NCI-H226 (cell line): Measurements from ENCODE around the gene CCNH.

Experiments used
- DNase-seq: peaks from one replicate; pipeline ENCODE4 v3.0.0-alpha.2; 2015

CCNH gene

DNA sequence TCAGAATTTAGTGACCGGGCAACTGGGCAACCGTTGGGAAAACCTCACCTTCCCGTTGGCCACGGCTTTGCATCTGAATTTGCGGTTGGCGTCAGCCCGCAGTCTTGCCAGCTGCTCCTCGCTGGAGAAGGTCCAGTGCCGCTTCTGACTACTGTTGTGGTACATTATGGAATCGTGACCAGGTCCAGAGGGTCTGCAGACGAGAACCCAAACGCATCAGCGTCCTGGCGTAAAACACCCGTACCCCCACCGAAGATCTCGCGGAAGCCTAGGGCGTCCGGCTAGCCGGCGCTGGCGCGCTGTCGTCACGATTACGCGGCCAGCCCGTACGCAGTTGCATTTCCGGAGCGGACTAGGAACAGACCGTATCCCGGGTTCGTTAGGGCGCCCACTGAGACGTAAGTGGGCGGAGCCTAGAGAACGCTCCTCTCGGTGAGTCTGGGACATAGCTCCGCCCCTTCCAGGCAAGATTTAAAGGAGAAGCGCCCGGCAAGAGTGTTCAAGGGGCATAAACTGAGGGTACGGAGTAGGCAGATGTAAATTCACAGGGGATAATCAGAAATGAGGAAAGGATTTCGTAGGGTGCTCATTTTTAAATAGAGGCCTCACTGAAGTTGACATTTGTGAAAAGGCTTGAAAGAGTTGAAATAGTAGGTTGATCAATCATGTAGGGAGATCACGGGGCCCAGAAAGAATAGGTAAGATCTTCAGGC is at the start of gene CCNH:
CCNH (minus strand) TSS at position 301 of the 713 bp plus-strand sequence; CDS start at position 165, 136 bp downstream.
- peak; percentile 98 for DNase-seq

DNA sequence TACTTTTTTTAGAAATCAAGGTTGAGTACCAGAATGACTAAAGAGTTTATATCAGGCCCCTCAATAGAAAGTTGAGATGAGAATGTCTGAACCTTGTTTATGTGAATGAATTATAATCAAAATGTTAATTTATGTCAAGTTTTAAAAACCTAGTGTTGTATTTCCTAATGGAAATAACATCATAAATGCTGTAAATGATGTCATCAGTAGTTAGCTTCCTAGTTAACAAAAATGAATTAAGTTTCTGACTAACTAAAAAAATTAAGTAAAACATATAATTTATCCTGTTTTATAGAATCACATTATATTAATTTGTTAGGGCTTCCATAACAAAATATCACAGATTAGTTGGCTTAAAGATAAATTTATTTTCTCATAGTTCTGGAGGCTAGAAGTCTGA is 45.0 kb upstream of the CCNH start:
- DNase-seq, result no peak

DNA sequence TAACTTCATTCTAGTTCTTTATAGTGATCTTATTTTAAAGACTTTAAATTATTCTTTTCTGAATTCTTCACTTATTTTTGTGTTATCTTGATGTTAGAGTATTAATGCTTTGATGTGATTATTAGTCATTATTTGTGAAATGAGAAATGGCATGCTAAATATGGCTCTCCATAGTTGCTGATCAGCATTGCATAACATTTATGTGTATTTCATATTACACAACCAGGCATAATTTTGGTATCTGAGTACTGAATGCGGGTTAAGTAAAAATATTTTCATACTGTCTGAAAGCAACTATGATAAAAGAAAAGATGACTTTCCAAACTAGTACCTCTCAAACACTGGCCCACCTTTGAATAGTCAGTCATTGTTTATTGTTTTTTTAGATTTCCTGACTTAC is 41.1 kb upstream of the CCNH start:
- no peak for DNase-seq

DNA sequence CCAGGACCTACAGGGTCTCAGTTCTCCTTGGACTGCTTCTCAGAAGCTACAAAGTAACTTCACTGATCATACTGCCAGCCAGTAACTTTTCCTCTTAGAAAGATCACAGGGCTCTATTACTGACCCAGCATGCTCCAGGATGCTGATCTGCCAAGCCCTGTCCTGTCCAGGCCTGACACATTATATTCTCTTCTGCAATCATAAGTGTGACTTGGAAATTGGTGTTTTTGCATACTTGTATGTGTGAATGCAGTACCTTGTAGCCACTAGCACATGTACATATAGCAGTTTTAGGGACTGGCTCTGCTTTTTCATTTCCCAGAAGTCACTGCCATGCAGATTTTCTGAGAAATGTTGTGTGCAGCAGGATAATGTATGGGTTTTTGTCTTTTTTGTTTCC is 40.1 kb upstream of the CCNH start:
- DNase-seq, result no peak

DNA sequence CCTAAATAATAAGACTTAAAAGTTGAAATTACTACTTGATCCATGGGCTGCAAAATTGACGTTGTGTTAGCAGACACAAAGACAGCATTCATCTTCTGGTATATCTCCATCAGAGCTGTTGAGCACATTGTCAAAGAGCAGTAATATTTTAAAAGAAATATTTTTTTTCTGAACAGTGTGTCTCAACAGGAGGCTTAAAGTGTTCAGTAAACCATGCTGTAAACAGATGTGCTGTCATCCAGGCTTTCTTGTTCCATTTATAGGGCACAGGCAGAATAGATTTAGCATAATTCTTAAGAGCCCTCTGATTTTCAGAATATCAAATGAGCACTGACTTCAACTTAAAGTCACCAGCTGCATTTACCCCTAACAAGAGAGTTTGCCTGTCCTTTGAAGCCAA is 29.7 kb upstream of the CCNH start:
- no peak for DNase-seq

DNA sequence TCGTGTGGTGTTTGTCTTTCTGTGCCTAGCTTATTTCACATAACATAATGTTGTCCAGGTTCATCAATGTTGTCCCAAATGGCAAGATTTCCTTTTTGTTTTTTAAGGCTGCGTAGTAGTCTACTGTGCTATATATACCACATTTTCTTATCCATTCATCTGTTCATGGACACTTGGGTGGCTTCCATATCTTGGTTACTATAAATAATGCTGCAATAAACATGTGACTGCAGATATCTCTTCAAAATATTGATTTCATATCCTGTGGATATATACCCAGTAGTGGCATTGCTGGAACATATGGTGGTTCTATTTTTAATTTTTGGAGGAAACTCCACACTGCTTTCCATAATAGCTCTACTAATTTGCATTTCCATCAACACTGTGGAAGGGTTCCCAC is 25.5 kb upstream of the CCNH start:
- DNase-seq, result no peak

DNA sequence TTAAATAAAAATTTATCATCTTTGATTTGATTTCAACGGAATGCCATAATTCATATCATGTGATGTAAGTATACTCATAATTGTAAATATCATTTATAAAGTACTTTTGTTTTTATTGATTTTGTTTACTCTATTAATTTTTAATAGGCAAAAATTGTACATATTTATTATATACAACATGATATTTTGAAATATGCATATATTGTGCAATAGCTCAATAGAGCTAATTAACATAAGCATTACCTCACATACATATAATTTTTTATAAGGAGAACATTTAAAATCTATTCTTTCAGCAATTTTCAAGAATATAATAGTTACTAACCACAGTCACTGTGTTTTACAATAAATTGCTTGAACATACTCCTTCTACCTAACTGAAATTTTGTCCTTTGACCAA is 25.0 kb upstream of the CCNH start:
- no peak for DNase-seq

DNA sequence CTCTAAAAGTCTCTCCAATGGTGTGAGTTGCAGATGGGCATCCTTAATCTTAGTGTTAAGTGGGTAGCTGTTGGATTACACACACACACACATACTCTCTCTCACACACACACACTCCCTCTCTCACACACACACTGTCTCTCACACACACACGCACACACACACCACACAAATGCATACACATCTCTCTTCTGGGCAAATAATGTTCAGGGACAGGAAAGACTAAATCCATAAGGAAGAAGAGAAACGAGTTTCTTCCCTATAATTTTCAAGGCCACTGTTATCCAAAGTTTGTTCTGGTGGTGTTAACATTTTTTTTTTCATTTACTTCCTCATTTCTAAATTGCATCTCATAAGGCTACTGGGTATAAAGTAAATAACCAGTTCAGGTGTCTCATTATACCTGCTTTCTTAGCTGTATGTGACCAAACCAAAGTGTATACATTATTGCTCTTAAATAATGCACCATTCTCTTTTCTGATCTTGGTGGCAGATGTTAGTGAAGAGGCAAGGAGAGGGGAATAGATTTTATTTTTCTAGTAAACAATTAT is 22.5 kb upstream of the CCNH start:
- DNase-seq, result no peak

DNA sequence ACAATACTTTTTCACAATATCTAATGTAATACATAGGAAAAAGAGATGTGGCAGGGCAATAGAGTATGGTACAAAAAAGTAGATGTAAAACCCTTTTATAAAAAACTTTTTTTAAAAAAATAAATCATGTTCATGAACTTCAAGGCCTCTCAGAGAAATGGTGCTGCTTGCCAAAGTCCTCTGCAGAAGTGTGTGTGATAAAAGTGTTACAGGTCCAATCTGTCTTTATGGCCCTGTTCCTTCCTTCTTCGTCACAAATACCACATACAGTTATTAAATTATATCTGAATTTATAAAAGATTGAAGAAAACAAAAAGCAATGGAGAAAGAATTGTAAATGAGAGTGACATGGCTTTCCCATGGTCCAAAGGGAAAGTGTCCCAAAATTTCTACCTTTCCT is 21.7 kb upstream of the CCNH start:
- DNase-seq, result no peak

DNA sequence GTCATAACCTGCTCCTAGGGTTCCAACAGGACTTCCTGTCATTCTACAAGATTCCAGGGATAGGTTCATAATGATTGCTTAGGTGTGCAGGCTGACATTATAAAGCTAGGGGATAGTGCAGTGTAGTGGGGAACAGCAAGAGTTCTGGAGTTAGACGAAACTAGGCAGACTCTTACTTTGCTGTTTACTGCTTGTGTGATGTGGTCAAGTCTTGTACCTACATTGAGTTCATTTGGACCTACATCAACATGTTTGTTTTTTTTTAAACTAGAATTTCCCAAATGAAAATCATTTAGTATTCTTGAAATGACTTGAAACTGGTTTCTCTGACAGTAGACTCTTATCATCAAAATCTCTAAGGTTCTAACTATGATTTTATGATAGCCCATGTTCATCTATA is 21.2 kb upstream of the CCNH start:
- DNase-seq, result no peak

DNA sequence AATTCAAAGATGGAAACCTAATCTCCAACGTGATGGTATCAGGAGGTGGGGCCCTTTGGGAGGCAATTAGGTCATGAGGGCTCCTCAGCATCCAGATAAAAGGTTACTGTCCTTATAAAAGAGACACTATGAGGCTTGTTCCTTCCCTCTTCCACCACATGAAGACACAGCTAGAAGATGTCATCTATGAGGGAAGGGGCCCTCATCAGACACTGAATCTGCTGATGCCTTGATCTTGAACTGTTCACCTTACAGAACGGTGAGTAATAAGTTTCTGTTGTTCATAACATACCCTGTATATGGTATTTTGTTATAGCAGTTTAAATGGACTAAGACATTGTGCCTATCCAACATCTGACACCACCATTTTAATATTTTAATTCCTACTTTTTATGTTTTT is 19.7 kb upstream of the CCNH start:
- DNase-seq, result no peak

DNA sequence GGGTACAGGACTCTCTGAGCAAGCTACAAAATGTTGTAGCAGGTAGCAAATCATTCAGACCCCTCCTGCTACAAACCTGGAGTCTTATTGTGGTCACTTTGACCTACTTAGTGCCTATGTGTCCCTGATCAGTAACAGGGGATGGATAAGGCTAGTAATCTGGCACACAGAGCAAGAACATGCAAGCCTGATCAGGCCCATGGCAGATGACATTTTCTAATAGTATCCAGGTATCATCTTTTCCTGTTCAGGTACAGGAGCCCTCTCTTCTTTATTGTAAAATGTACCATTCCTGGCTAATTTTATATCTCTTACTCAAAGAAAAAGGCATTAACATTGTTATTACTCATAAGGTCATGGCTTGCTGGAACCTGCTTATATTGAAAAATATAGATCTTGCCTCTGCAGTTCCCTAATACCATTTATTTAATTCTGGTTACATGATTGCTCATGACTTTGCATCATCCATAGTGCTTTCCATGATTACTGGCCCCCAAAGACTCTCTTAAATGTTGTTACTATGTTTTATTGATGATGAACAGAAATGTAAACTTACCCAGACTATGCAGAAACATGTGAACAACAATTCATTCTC is 18.2 kb upstream of the CCNH start:
- DNase-seq, result no peak

DNA sequence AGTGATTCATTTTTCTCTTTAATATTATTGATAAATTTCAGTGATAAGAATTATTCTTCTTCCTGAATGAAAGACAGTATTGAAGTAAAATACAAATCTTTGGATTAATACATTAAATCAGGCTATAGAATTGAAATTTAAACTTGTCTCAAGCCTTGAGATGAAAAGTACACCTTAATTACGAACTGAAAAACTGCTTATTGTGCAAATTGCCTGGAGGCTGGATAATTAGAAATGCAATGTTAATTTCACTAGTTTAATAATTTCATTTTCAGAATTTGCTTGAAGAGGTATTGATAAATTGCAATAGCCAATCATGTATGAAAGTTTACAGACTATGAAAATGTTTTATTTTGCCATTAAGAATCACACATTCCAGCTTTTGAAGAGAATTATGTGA is 11.0 kb upstream of the CCNH start:
- no peak for DNase-seq

DNA sequence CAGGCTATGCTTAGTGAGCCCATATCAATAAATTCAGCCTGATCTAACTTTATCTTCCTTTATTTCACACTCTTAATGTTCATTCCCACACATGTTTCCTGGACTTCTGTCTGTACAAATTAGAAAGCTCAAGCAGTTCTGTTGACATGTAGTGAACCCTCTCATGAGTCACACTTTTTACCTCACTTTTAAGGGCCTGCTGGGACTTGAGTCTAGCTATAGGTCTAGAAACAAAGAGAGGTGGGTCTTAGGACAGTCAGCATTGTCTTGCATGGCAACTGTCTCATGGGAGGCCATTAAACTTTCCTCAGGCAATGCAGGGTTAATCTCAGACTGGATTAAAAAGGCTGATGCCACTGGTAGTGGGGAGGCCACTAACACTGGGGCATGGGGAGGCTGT is 8.6 kb upstream of the CCNH start:
- DNase-seq, result no peak

DNA sequence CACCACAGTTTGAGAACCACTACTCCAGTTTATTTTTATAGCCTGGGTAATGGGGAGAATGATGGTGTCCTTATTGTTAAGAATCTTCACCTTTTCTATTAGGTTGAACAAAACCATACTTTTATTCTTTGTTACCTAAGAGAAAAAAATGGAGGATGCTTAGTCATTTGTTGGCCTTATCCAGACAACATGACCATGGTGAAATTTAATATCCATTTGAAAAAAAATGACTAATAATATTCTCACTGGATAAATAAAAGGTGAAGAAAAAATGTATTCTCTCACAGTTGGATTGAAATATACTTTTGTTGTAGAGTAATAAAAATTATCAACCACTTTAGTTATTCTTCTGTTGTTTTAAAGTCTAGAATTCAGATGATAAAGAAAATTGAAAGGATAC is 5.8 kb upstream of the CCNH start:
- DNase-seq, result no peak

DNA sequence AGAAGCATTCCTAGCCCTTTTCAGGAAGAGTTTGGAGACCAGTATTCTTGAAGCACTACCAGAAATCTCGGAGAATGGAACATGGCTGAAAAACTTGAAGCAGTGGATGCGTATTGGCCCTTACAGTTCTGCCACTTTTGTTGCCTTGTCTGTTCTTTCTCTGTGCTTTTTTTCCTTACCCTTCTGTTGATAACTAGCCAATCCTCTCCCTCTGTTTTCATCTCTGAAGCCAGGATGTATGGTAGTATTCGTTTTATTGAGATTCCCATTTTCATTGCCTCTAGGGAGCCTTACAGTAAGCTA is 564 bp upstream of the CCNH start:
- DNase-seq, result no peak

DNA sequence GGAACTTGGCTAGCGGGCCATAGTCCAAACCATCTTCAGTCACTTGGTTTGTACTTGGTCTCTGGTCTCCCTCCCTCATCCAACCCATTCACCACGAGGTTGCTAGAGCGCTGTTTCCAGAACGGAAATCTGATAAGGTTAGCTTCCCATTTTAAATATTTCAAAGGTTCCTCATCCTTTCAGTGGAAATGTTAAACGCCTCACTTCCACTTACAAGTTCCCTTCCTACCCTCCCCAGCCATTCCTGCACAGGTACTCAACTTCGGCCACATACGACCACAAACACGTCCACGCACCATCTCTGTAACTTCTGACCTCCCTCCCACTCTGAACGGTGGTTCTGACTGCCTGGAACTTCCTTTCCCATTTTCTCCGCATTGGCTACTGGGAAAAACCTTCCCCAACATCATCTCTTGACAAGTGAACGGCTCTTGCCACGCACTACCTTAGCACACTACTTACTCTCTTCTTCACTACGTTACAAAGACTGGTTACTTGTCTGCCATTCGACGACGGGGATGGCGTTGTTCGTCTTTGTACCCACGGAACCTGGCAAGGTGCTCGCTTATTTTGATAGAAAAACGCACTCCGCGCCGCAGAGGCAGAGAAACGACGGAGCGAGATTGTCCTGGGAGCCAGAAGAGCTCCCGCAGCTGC is 629 bp downstream of the CCNH start:
- DNase-seq, result no peak

DNA sequence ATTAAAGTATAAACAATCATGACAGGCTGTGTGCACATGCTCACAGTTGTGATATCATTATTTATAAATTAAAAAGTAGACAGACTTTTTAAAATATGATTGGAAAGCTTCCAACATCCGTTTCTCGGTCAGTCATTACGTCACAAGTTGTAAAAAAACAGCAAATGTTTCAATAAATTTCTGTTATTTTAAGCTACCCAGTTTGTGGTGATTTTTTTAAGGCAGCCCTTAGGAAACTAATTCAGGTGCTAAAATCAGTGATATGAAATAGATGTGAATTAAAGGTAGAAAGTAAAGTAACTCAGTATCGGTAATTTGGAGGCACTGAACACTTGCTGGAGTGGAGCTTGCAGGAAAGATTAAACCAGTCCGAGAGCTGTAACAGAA is 1.2 kb downstream of the CCNH start:
- no peak for DNase-seq

DNA sequence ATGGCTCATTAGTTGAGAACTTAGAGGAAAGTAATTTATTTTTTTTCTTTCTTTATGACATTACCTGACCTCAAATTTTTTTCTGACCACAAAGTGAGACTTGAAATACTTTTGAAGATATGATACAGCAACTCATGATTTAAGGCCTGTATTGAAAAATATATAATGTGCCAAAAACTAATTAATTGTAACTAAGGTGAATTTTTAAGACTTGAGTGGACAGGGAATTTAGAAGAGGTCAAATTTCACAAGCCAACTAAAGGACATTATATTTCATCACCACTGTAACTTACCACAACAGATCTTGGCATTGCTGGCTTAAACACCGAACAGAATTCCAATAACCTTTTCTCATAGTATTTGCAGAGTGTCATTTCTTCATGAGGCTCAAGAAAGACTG is 1.8 kb downstream of the CCNH start:
- peak; percentile 22 for DNase-seq

DNA sequence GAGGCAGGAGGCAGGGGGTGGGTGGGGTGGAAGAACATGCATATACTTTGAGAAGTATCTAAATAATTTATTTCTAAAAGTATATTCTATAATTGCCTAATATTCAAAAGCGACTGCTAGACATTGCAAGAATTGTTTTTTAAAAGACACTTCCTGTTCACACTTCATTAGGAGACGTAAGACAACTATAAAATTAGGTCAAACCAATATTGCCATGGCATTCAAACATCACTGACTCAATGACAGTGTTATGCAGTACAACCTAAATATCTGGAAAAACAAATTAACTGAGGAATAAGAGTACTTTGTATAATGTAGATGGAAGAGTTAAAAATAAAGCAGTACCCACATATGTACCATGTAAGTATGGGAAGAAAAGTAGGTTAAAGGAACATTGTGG is 4.5 kb downstream of the CCNH start:
- no peak for DNase-seq

DNA sequence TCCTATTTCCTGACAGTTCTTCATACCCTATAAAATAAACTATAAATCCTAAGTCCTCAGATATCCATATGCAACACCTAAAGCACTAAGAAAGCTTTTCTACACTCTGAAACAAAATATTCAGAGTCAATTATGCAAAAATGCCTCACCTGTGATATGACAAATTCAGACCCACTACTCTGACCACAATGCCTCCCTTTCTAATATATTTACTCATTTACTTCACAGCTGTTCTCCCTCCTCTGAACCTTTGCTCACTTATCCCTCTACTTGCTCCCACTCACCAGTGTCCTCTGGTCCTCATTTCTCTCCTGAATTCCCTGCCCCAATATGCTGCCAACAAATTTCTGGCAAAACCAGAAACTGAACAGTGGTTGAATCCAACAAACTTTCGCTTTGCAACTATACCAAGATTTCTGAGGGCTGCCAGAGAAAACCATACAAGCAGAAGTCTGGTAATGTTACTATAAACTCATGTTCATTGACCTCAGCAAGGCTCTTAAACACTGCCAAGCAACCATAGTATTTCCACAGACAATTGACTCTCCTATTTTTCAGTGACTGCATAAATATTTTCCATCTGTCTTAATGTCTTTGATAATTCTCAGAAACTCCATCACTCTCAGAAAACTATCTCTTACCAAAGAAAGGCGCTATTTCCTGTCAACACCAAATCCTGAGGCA is 7.1 kb downstream of the CCNH start:
- DNase-seq, result no peak

DNA sequence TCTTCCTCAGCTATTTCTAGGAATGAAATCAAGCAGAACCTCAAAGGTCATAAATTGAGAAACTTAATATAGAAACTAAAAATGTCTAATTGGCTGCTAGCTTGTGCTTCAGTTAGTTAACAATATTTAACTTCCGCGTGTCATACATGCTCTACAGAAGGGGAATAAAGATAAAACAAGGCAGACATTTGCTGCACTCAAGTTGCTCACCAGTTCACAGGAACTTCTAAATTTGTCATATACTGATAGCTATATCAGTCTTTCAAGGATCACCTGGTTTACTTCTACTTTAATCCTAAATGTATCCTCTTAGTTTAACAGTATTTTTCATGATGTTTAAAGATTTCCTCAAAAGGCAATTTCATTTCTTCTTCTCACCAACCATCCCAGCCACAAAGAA is 8.4 kb downstream of the CCNH start:
- DNase-seq, result no peak

DNA sequence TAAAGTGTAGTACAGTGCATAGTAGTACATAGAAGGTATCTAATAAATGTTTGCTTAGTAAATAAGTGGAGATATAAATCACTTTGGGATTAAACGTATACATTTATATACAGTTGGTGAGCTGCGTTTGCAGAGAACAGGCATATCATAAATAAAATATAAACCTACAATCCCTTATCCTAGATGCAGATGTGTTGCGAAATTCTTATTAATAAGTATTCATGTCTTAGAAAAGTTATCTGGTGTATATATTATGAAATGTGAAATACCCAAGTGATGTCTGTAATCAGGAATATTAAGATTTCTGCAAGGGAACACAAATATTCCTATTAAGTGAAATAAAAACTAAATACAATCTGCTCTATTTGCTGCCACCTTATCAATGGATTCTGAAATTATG is 8.8 kb downstream of the CCNH start:
- DNase-seq, result no peak

DNA sequence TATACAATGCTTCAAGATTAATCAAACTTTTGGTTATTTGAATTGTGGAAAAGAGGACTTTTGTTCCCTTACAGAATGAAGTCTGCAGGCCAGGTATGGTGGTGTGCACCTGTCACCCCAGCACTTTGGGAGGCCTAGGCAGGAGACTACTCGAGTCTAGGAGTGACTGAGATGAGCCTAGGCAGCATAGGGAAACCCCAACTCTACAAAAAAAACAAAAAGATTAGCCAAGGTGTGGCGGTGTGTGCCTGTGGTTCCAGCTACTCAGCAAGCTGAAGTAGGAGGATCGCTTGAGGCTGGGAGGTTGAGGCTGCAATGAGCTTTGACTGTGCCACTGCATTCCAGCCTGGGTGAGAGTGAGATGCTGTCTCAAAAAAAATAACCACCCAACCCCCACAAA is 9.3 kb downstream of the CCNH start:
- DNase-seq, result no peak
